ENCODE data around the gene FAM47E. TPM values are rescaled to one million over a fixed set of nuclear protein-coding genes. Genes with fewer than 3 reads are reported as not detected.

Gene FAM47E
- total and polyA plus RNA-seq, 2 experiments from 2014 or later: not detected

GRCh38 chr4:76219299-76220055 lies 32.0 kb upstream of the FAM47E start:
- DNase-seq: peak; percentile 78
- Histone ChIP-seq H3K27ac (no peak overlapping the region), H3K4me1 (ENCODE audit: insufficient read depth) (peaks cover 12% of the 10 kb centered on the region; the same call in 1 of the 2 replicates), H3K4me3 (no peak overlapping the region), H3K79me2 (ENCODE audit: insufficient read depth) (no peaks in the 10 kb centered on the region), H3K4me2 (ENCODE audit: unreplicated experiment) (peak overlapping the region; percentile 28), H3K36me3 (ENCODE audit: low read depth) (no peaks in the 10 kb centered on the region), H3K9me3 (ENCODE audit: low read depth) (no peaks in the 10 kb centered on the region), H2AFZ (no peak overlapping the region), H4K20me1 (ENCODE audit: insufficient read depth) (no peaks in the 10 kb centered on the region), H3K27me3 (replicated peaks; ENCODE audit: insufficient read depth) (no peaks in the 10 kb centered on the region), H3K9ac (no peak overlapping the region), H3K9me2 (ENCODE audit: insufficient read depth) (no peaks in the 10 kb centered on the region), H3F3A (ENCODE audit: insufficient read depth) (no peaks in the 10 kb centered on the region)
- 35 to 36% methylated on average over 7 of the region's 7 CpGs for WGBS, 2 experiments (ENCODE audit: low coverage in 1 of 2, low lambda C conversion rate in 2 of 2, missing lambda C conversion rate in 2 of 2)
- in situ Hi-C loops (cut with MboI): no loop called here
- TF ChIP-seq EZH2phosphoT487 (IDR thresholded peaks at IDR 0.05; ENCODE audit: insufficient read depth, low read depth): no peak
- no peak for TF ChIP-seq EZH2 (IDR thresholded peaks at IDR 0.05; ENCODE audit: insufficient read depth, poor library complexity, severe bottlenecking)

GRCh38 chr4:76224171-76224570 lies 27.4 kb upstream of the FAM47E start:
- H3K27me3 ChIP-seq (replicated peaks; ENCODE audit: insufficient read depth): no peaks in the 10 kb centered on the region
- WGBS, 2 experiments (ENCODE audit: low coverage in 1 of 2, low lambda C conversion rate in 2 of 2, missing lambda C conversion rate in 2 of 2): 59 to 65% methylated on average over 3 of the region's 3 CpGs
- no peaks in the 10 kb centered on the region for H3K79me2 ChIP-seq (ENCODE audit: insufficient read depth)
- no peaks in the 10 kb centered on the region for H3K9me3 ChIP-seq (ENCODE audit: low read depth)
- no peak overlapping the region for H2AFZ ChIP-seq
- no peaks in the 10 kb centered on the region for H3K36me3 ChIP-seq (ENCODE audit: low read depth)
- H3K4me1 ChIP-seq (ENCODE audit: insufficient read depth): peaks cover 6% of the 10 kb centered on the region; the same call in 1 of the 2 replicates
- H4K20me1 ChIP-seq (ENCODE audit: insufficient read depth): no peaks in the 10 kb centered on the region
- no peaks in the 10 kb centered on the region for H3F3A ChIP-seq (ENCODE audit: insufficient read depth)
- no peak for TF ChIP-seq EZH2 (IDR thresholded peaks at IDR 0.05; ENCODE audit: insufficient read depth, poor library complexity, severe bottlenecking)
- TF ChIP-seq EZH2phosphoT487 (IDR thresholded peaks at IDR 0.05; ENCODE audit: insufficient read depth, low read depth): no peak
- H3K4me2 ChIP-seq (ENCODE audit: unreplicated experiment): no peak overlapping the region
- H3K9ac ChIP-seq: no peak overlapping the region
- H3K9me2 ChIP-seq (ENCODE audit: insufficient read depth): no peaks in the 10 kb centered on the region
- in situ Hi-C loops (cut with MboI): no loop called here
- DNase-seq: no peak
- H3K27ac ChIP-seq: no peak overlapping the region
- no peak overlapping the region for H3K4me3 ChIP-seq

- Histone ChIP-seq H3K79me2 (ENCODE audit: insufficient read depth) (no peaks in the 10 kb centered on the region), H3K36me3 (ENCODE audit: low read depth) (no peaks in the 10 kb centered on the region), H3K9ac (no peak overlapping the region), H3K27me3 (replicated peaks; ENCODE audit: insufficient read depth) (no peaks in the 10 kb centered on the region), H3K9me2 (ENCODE audit: insufficient read depth) (no peaks in the 10 kb centered on the region), H3F3A (ENCODE audit: insufficient read depth) (no peaks in the 10 kb centered on the region), H3K4me2 (ENCODE audit: unreplicated experiment) (no peak overlapping the region), H2AFZ (no peak overlapping the region), H3K27ac (no peak overlapping the region), H3K9me3 (ENCODE audit: low read depth) (no peaks in the 10 kb centered on the region), H3K4me1 (ENCODE audit: insufficient read depth) (no peaks in the 10 kb centered on the region), H3K4me3 (no peak overlapping the region), H4K20me1 (ENCODE audit: insufficient read depth) (no peaks in the 10 kb centered on the region)
- TF ChIP-seq EZH2phosphoT487 (IDR thresholded peaks at IDR 0.05; ENCODE audit: insufficient read depth, low read depth) (no peak), EZH2 (IDR thresholded peaks at IDR 0.05; ENCODE audit: insufficient read depth, poor library complexity, severe bottlenecking) (no peak)
- WGBS, 2 experiments (ENCODE audit: low coverage in 1 of 2, low lambda C conversion rate in 2 of 2, missing lambda C conversion rate in 2 of 2): 0% methylated on average over 1 of the region's 1 CpG
- in situ Hi-C loops (cut with MboI): no loop called here
- DNase-seq: no peak
Measured at GRCh38 chr4:76226418-76226817, 25.1 kb upstream of the FAM47E start.

- no peak overlapping the region for H3K4me2 ChIP-seq (ENCODE audit: unreplicated experiment)
- no peak overlapping the region for H2AFZ ChIP-seq
- H3K36me3 ChIP-seq (ENCODE audit: low read depth): no peaks in the 10 kb centered on the region
- no peaks in the 10 kb centered on the region for H3K27me3 ChIP-seq (replicated peaks; ENCODE audit: insufficient read depth)
- no peaks in the 10 kb centered on the region for H3K9me2 ChIP-seq (ENCODE audit: insufficient read depth)
- no peaks in the 10 kb centered on the region for H3K79me2 ChIP-seq (ENCODE audit: insufficient read depth)
- no peaks in the 10 kb centered on the region for H4K20me1 ChIP-seq (ENCODE audit: insufficient read depth)
- H3F3A ChIP-seq (ENCODE audit: insufficient read depth): no peaks in the 10 kb centered on the region
- H3K27ac ChIP-seq: no peak overlapping the region
- DNase-seq: peak; percentile 16
- no peak for TF ChIP-seq EZH2 (IDR thresholded peaks at IDR 0.05; ENCODE audit: insufficient read depth, poor library complexity, severe bottlenecking)
- TF ChIP-seq EZH2phosphoT487 (IDR thresholded peaks at IDR 0.05; ENCODE audit: insufficient read depth, low read depth): no peak
- no peak overlapping the region for H3K4me3 ChIP-seq
- in situ Hi-C loops (cut with MboI): no loop called here
- WGBS, 2 experiments (ENCODE audit: low coverage in 1 of 2, low lambda C conversion rate in 2 of 2, missing lambda C conversion rate in 2 of 2): 83 to 86% methylated on average over 1 of the region's 1 CpG
- H3K9me3 ChIP-seq (ENCODE audit: low read depth): no peaks in the 10 kb centered on the region
- no peak overlapping the region for H3K9ac ChIP-seq
- no peaks in the 10 kb centered on the region for H3K4me1 ChIP-seq (ENCODE audit: insufficient read depth)
Measured at GRCh38 chr4:76232681-76233080, 18.8 kb upstream of the FAM47E start.
